ENCODE results near the gene NAP1L5. TPM values are rescaled to one million over a fixed set of nuclear protein-coding genes. Genes with fewer than 3 reads are reported as not detected.
A peak's percentile ranks its signal among the peaks of the same experiment; 100 is the strongest.

NAP1L5 gene
- total RNA-seq, 1 donor from 2014 or later = 0.26 TPM

DNA sequence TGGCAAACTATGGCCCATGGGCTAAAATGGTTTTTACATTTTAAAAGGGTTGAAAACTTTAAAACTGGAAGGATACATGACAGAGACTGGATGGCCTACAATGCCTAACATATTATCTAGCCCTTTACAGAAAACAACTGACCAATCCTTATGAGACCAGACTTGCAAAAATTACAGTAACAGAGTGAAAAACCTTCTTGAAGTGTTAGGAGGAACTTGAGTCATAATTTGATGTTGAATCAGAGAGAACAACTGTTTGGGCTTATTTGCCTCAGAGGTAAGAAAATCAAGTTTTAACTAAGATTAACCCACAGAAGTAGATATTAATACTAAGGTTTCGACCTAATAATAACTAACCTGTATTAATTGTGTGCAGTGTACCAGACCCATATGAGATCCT is 12.4 kb upstream of the NAP1L5 start:
- no peaks in the 10 kb centered on the region for H3K27me3 ChIP-seq (ENCODE audit: control insufficient read depth, insufficient read depth, low read length)
- FAIRE-seq (no peak), DNase-seq (ENCODE audit: low read depth) (peak; percentile 30)
- H3K4me3 ChIP-seq (ENCODE audit: low read depth, low read length) = no peak overlapping the region
- TF ChIP-seq, protein P1, sequence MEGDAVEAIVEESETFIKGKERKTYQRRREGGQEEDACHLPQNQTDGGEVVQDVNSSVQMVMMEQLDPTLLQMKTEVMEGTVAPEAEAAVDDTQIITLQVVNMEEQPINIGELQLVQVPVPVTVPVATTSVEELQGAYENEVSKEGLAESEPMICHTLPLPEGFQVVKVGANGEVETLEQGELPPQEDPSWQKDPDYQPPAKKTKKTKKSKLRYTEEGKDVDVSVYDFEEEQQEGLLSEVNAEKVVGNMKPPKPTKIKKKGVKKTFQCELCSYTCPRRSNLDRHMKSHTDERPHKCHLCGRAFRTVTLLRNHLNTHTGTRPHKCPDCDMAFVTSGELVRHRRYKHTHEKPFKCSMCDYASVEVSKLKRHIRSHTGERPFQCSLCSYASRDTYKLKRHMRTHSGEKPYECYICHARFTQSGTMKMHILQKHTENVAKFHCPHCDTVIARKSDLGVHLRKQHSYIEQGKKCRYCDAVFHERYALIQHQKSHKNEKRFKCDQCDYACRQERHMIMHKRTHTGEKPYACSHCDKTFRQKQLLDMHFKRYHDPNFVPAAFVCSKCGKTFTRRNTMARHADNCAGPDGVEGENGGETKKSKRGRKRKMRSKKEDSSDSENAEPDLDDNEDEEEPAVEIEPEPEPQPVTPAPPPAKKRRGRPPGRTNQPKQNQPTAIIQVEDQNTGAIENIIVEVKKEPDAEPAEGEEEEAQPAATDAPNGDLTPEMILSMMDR (IDR thresholded peaks at IDR 0.05; ENCODE audit: insufficient read depth, low read length, severe bottlenecking) = no peak
- no peaks in the 10 kb centered on the region for H3K36me3 ChIP-seq (ENCODE audit: control insufficient read depth, insufficient read depth, low read length)

DNA sequence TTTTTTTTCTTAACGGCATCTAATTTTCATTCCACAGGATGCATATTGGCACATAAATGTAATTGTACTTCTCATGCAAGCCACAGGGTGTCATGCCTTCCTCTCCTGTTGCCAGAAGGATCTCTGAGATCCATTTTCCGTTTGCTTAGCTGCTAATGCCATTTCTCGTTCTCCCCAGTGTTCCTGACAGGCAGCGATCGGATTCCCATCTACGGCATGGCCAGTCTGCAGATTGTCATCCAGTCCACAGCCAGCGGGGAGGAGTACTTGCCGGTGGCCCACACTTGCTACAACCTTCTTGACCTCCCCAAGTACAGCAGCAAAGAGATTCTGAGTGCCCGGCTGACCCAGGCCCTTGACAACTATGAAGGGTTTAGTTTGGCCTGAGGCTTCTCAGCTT is 8.9 kb upstream of the NAP1L5 start:
- no peaks in the 10 kb centered on the region for H3K27me3 ChIP-seq (ENCODE audit: control insufficient read depth, insufficient read depth, low read length)
- TF ChIP-seq, protein P1 (IDR thresholded peaks at IDR 0.05; ENCODE audit: insufficient read depth, low read length, severe bottlenecking) = peak; percentile 47
- H3K4me3 ChIP-seq (ENCODE audit: low read depth, low read length) = no peak overlapping the region
- FAIRE-seq (peak; percentile 18), DNase-seq (ENCODE audit: low read depth) (peak; percentile 33)
- H3K36me3 ChIP-seq (ENCODE audit: control insufficient read depth, insufficient read depth, low read length) = peaks cover 1% of the 10 kb centered on the region

DNA sequence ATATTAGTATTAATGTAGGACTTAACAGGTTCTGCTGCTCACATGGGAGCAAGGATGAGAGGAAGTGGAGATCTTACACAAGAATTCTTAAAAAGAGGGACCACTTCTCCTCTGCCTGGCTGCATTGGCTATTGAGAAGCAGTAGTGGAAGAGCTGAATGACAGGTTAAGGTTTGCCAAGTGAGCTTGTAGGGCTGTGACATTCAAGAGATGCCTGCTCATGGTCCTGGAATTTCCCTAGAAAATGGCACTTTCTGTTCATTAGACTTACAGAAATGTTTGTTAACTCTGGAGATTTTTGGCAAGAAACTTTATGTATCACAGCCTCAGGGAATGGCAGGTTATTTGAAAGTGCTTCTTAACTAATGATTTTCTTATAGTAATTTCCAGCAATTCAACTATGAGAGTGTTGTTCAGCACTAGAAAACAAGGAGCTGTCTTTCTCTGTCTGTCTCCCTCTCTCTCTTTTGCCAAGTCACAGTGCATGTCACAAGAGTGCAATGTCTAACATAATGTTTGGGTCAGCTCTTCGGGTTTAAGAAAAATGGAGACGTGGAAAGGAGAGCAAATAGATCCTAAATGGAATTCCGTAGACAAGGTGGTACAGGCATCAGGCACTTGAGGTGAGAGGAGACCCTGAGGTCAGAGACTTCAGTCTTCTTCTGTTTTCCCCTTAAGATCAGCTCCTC is 8.3 kb upstream of the NAP1L5 start:
- Histone ChIP-seq H3K36me3 (ENCODE audit: control insufficient read depth, insufficient read depth, low read length) (peaks cover 1% of the 10 kb centered on the region), H3K27me3 (ENCODE audit: control insufficient read depth, insufficient read depth, low read length) (no peaks in the 10 kb centered on the region), H3K4me3 (ENCODE audit: low read depth, low read length) (no peak overlapping the region)
- DNase-seq (ENCODE audit: low read depth) (no peak), FAIRE-seq (no peak)
- TF ChIP-seq, protein P1 (IDR thresholded peaks at IDR 0.05; ENCODE audit: insufficient read depth, low read length, severe bottlenecking) = no peak

DNA sequence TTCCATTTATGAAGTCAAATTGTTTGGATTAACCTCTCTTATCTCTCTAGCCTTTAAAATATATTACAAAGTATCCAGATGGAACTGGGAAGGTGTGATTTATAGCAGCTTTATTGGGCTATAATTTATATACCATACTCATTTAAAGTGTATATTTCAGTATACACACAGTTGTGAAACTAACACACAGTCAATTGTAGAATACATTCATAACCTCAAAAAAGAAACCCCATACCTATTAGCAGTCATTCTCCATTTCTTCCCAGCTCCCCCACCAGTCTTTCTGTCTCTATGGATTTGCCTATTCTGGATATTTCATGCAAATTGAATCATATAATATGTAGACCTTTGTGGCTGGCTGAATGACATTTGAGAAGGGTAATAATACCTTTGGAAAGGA is 7.6 kb upstream of the NAP1L5 start:
- FAIRE-seq = no peak
- H3K4me3 ChIP-seq (ENCODE audit: low read depth, low read length) = no peak overlapping the region
- peaks cover 1% of the 10 kb centered on the region for H3K36me3 ChIP-seq (ENCODE audit: control insufficient read depth, insufficient read depth, low read length)
- no peaks in the 10 kb centered on the region for H3K27me3 ChIP-seq (ENCODE audit: control insufficient read depth, insufficient read depth, low read length)
- no peak for DNase-seq (ENCODE audit: low read depth)
- TF ChIP-seq, protein P1 (IDR thresholded peaks at IDR 0.05; ENCODE audit: insufficient read depth, low read length, severe bottlenecking) = no peak

DNA sequence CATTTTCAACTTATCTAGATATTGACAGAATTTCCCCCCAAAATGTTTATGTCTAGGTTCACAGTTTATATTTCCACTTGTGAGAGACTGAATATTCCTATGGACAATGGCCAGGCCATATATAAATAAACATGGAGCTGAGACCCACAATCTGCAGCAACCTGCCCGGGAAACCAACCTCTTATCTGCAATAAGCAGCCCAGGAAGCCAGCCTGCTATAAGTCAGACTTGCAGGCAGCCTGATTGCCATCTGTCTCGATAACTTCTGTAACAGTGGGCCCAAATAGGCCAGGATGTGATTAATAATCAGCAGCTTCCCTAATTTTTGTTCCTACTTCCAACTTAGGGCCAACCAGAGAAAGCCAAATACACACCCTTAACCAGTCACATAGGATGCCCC is 5.2 kb upstream of the NAP1L5 start:
- Histone ChIP-seq H3K4me3 (ENCODE audit: low read depth, low read length) (no peak overlapping the region), H3K27me3 (ENCODE audit: control insufficient read depth, insufficient read depth, low read length) (no peaks in the 10 kb centered on the region), H3K36me3 (ENCODE audit: control insufficient read depth, insufficient read depth, low read length) (peaks cover 1% of the 10 kb centered on the region)
- TF ChIP-seq, protein P1 (IDR thresholded peaks at IDR 0.05; ENCODE audit: insufficient read depth, low read length, severe bottlenecking) = no peak
- no peak for DNase-seq (ENCODE audit: low read depth)
- no peak for FAIRE-seq

DNA sequence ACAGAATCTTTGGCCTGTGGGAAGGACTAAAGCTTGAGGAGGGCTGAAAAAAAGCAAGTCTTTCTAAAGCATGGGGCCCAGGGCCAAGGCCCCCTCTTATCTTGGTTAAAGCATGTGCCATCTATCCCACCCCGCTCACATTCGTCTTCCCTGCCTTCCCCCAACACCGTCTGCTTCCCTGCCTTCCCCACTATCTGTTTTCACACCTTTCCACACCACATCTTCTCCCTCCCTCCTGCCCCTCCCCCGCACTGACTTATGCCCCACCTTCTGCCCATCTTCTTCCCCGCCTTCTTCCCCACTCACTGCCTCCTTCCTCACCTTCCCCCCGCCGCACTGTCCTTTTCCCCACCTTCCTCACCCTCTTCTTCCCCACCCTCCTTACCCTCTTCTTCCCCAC is 890 bp upstream of the NAP1L5 start:
- Histone ChIP-seq H3K36me3 (ENCODE audit: control insufficient read depth, insufficient read depth, low read length) (peaks cover 1% of the 10 kb centered on the region), H3K4me3 (ENCODE audit: low read depth, low read length) (no peak overlapping the region), H3K27me3 (ENCODE audit: control insufficient read depth, insufficient read depth, low read length) (no peaks in the 10 kb centered on the region)
- TF ChIP-seq, protein P1 (IDR thresholded peaks at IDR 0.05; ENCODE audit: insufficient read depth, low read length, severe bottlenecking) = no peak
- no peak for DNase-seq (ENCODE audit: low read depth)
- no peak for FAIRE-seq

Data from bronchial epithelial cell (primary cell).